Mesodermal cell (in vitro differentiated cells): Measurements from ENCODE around the gene NELFB.
"Not testable (repeated sequence)": the region's sequence is repeated elsewhere in the genome, so short reads cannot be mapped to it uniquely, and the experiment has no call there.

Experiments
- H3K27ac ChIP-seq: 2 replicates; pipeline ENCODE4 v1.7.0; 2013; ENCODE audit warnings: mild to moderate bottlenecking, low read depth, low read length, moderate library complexity; ENCODE audit not compliant: severe bottlenecking
- H3K36me3 ChIP-seq: 2 replicates; pipeline ENCODE4 v1.7.1; 2013; ENCODE audit warnings: mild to moderate bottlenecking, low read length, moderate library complexity; ENCODE audit not compliant: control insufficient read depth, insufficient read depth
- H3K4me1 ChIP-seq: one replicate; pipeline ENCODE4 v1.7.1; 2013; ENCODE audit warnings: mild to moderate bottlenecking, low read length; ENCODE audit not compliant: insufficient read depth, control insufficient read depth, poor library complexity, severe bottlenecking
- H3K4me3 ChIP-seq: 2 replicates; pipeline ENCODE4 v1.7.0; 2013; ENCODE audit warnings: low read length, control low read depth, mild to moderate bottlenecking; ENCODE audit not compliant: insufficient read depth, poor library complexity, severe bottlenecking; ENCODE audit errors: extremely low read depth
- H3K9me3 ChIP-seq: 2 replicates; pipeline ENCODE4 v1.7.1; 2013; ENCODE audit warnings: mild to moderate bottlenecking, low read length, moderate library complexity; ENCODE audit not compliant: control insufficient read depth
- WGBS, 2 experiments: methylation state at CpG; one replicate each; pipeline ENCODE4 v1.1.5; 2013; ENCODE audit warnings: missing lambda C conversion rate in 2 of 2; ENCODE audit not compliant: insufficient coverage in 2 of 2; 5-methylcytosine and 5-hydroxymethylcytosine counted together

NELFB gene

DNA sequence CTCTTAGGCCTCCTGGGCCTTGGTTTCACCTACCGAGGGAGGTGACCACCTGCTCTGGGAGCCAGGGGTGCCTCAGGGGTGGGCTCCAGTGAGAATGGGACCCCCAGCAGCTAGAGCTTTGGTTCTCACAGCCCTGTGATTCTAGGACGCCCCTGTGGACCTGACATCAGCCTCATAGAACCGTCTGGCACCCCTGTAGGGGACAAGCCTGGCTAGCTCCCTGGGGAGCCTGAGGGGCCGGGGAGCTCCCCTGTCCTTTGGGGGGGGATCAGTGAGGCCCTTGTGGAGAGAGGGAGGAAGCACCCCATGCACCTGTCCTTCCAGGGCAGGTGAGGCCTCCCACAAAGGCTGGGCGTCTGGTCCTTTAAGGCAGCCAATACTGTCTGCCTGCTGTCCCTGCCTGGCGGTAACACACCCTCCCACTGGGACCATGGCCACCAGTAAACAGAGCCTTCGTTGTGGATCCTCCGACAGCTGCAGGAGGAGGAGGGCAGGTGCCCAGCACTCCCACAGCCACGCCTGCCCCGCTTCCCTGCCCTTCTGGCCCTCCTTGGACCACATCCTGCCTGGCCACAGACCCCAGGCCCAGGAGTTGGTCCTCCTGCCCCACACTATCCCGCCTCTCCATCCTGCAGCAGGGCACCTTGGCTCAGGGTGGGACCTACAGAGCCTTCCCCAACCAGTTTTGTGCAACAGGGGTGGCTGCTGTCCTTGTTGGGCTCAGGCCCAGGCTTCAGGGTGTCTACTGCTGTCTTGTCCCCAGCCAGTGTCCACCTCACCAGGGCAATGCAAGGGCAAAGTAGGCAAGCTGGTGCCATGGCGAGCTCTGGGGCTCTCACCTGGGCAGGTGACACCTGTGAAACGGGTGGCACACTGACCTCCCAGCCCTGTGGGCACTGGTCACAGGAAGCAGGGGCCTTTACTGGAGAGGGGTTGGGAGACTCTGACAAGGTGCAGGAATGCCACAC is 17.1 kb upstream of the NELFB start:
- Histone ChIP-seq H3K9me3 (no peaks in the 10 kb centered on the region), H3K36me3 (peaks cover 16% of the 10 kb centered on the region), H3K27ac (no peak overlapping the region), H3K4me3 (no peak overlapping the region), H3K4me1 (peaks cover 12% of the 10 kb centered on the region)
- 78 to 83% methylated on average over 11 of the region's 13 CpGs for whole genome bisulfite sequencing, 2 experiments

DNA sequence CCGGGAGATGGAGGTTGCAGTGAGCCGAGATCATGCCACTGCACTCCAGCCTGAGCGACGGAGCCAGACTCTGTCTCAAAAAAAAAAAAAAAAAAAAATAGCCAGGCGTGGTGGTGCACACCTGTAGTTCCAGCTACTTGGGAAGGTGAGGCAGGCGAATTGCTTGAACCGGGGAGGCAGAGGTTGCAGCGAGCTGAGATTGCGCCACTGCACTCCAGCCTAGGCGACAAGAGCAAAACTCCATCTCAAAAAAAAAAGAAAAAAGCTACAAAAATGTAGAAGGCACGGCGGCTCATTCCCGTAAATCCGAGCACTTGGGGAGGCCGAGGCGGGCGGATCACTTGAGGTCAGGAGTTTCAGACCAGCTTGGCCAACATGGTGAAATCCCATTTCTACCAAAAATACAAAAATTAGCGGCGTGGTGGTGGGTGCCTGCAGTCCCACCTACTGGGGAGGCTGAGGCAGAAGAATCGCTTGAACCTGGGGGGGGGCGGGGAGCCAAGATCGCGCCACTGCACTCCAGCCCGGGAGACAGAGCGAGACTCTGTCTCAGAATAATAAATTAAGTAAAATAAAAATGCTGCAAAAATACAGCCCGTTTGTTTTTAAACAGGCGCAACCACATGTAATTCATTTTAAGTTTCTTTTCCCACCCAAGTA is 15.5 kb upstream of the NELFB start:
- not testable (repeated sequence) for H3K9me3 ChIP-seq
- peak overlapping the region; percentile 71 for H3K4me3 ChIP-seq
- H3K27ac ChIP-seq, result peak overlapping the region; percentile 91
- peaks cover 27% of the 10 kb centered on the region for H3K36me3 ChIP-seq
- peaks cover 12% of the 10 kb centered on the region for H3K4me1 ChIP-seq
- WGBS, 2 experiments, result 82 to 83% methylated on average over 4 to 9 of the region's 27 CpGs

DNA sequence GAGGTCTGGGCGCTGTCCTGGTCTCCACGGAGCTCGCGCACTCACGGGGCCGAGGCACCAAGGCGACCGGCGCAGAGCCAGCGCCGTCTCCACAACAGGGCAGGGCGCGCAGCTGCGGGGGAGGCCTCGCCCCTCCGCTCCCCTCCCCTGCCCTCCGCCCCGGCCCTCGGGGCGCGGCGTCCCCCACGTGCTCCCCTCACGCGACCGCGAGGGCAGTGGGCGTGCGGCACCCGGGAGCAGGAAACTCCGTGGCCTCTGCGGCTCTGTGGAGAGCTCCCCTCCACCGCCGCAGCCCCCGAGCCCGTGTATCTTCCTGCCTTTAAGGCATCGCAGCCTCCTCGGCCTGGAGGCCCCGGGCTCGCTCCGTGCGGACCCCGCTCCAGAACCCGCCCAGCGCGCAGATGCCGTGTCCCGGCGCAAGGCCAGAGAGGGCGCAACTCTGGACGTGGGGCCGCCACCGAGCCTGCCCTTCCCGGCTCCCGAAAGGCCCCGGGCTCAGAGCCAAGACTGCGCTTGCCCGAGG is 14.7 kb upstream of the NELFB start:
- H3K36me3 ChIP-seq, result peaks cover 27% of the 10 kb centered on the region
- peak overlapping the region; percentile 71 for H3K4me3 ChIP-seq
- 0% methylated on average over 32 to 42 of the region's 58 CpGs for WGBS, 2 experiments
- H3K4me1 ChIP-seq, result peaks cover 12% of the 10 kb centered on the region
- H3K27ac ChIP-seq, result peak overlapping the region; percentile 91
- H3K9me3 ChIP-seq, result no peaks in the 10 kb centered on the region

GRCh38 chr9:137240841-137241489 is 14.2 kb upstream of the NELFB start, which contains the start of gene TUBB4B:
TUBB4B (plus strand) TSS chr9:137241287; CDS start chr9:137241361, 74 bp downstream.
- 0 to 1% methylated on average over 48 to 62 of the region's 67 CpGs for WGBS, 2 experiments
- peaks cover 12% of the 10 kb centered on the region for H3K4me1 ChIP-seq
- H3K4me3 ChIP-seq, result peak within 1 kb of the TSS; percentile 93
- H3K9me3 ChIP-seq, result no peaks in the 10 kb centered on the region
- peaks cover 27% of the 10 kb centered on the region for H3K36me3 ChIP-seq
- peak within 1 kb of the TSS; percentile 91 for H3K27ac ChIP-seq

DNA sequence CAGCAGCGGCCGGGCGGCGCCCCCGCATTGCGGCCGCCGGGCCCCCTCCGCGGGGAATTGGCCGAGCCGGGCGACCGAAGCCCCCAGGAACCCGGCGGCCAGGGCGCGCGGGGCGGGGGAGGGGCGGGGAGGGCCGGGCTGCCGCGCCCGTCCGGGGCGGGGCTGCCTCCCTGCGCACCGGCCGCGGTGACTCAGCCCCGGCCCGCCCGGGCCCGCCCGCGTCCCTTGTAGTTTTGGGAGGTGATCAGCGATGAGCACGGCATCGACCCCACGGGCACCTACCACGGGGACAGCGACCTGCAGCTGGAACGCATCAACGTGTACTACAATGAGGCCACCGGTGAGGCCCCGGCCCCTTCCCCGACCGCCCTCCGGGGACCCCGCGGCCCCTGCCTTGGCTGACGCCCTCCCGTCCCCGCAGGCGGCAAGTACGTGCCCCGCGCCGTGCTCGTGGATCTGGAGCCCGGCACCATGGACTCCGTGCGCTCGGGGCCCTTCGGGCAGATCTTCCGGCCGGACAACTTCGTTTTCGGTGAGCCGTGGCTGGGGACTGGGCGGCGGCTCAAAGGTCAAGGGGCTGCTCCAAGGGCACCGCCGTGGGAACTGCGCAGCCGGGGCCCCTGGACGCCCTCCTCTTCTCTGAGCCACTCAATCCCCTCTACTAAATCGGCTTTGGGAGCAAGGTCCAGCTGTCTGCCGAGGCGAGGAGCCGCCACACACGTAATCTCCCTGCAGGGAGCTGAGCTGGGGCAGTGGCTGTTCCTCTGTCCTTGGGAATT is 13.4 kb upstream of the NELFB start:
- Histone ChIP-seq H3K4me3 (peak overlapping the region; percentile 93), H3K36me3 (peaks cover 27% of the 10 kb centered on the region), H3K9me3 (no peaks in the 10 kb centered on the region), H3K27ac (peak overlapping the region; percentile 67), H3K4me1 (peaks cover 10% of the 10 kb centered on the region)
- 2 to 6% methylated on average over 39 to 71 of the region's 83 CpGs for WGBS, 2 experiments

DNA sequence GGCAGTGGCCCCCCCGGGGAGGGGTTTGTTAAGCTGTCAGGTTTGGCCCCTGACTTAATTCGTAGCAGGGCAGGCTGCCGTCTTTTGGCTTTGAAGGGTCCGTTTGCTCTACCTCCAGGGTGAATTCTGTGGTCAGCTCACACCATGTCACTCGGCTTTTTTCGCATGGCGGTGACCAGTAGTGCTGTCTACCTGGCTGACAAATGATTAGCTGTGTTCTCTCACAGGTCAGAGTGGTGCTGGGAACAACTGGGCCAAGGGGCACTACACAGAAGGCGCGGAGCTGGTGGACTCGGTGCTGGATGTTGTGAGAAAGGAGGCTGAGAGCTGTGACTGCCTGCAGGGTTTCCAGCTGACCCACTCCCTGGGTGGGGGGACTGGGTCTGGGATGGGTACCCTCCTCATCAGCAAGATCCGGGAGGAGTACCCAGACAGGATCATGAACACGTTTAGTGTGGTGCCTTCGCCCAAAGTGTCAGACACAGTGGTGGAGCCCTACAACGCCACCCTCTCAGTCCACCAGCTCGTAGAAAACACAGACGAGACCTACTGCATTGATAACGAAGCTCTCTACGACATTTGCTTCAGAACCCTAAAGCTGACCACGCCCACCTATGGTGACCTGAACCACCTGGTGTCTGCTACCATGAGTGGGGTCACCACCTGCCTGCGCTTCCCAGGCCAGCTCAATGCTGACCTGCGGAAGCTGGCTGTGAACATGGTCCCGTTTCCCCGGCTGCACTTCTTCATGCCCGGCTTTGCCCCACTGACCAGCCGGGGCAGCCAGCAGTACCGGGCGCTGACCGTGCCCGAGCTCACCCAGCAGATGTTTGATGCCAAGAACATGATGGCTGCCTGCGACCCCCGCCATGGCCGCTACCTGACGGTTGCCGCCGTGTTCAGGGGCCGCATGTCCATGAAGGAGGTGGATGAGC is 12.6 kb upstream of the NELFB start:
- H3K4me3 ChIP-seq, result peak overlapping the region; percentile 93
- peaks cover 8% of the 10 kb centered on the region for H3K4me1 ChIP-seq
- peaks cover 27% of the 10 kb centered on the region for H3K36me3 ChIP-seq
- no peak overlapping the region for H3K27ac ChIP-seq
- WGBS, 2 experiments, result 86 to 87% methylated on average over 34 to 35 of the region's 36 CpGs
- H3K9me3 ChIP-seq, result no peaks in the 10 kb centered on the region

- 95 to 98% methylated on average over 7 to 10 of the region's 18 CpGs for WGBS, 2 experiments
- H3K4me3 ChIP-seq, H3K9me3 ChIP-seq, H3K27ac ChIP-seq, H3K4me1 ChIP-seq: not testable (repeated sequence)
- H3K36me3 ChIP-seq, result peaks cover 27% of the 10 kb centered on the region
These were observed 11.9 kb upstream of the NELFB start for GRCh38 chr9:137243266-137243625.

- H3K4me3 ChIP-seq, result no peak overlapping the region
- 68 to 83% methylated on average over 10 to 13 of the region's 15 CpGs for WGBS, 2 experiments
These were observed 11.3 kb upstream of the NELFB start for GRCh38 chr9:137243626-137244485.

More at GRCh38 chr9:137243626-137244485, 11.3 kb upstream of the NELFB start:
- Histone ChIP-seq H3K4me1 (peaks cover 8% of the 10 kb centered on the region), H3K36me3 (peaks cover 27% of the 10 kb centered on the region), H3K9me3 (no peaks in the 10 kb centered on the region), H3K27ac (no peak overlapping the region)
